ENCODE results near the gene NGEF. TPM values are rescaled to one million over a fixed set of nuclear protein-coding genes. Genes with fewer than 3 reads are reported as not detected.
"Not testable (repeated sequence)": the region's sequence is repeated elsewhere in the genome, so short reads cannot be mapped to it uniquely, and the experiment has no call there.

The NGEF gene
- polyA plus RNA-seq, 12 donors, result 0.81 to 7.1 (median 1.6) TPM; not detected in 2

DNA sequence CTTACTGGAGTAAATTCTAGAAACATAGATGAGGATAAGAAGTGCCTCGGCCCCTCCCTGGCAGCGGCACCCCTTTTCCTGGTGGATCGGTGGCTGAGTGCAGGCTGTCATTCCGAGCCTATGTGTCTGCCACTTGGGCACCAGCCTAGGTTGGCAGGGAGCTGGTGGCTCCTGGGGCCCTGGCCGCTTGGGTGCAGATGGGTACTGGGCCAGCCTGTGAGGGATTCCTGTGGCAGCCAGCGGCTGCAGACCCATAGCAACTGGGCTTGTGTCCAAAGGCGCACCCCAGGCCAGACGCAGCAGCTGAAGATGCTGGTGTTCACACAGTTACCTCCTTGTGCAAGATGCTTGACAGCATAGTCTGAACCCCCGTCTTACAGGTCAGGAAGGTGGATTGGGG is 140.2 kb downstream of the NGEF start:
- no peak for DNase-seq

GRCh38 chr2:232871835-232872736 is 141.0 kb downstream of the NGEF start:
- DNase-seq, result no peak

DNA sequence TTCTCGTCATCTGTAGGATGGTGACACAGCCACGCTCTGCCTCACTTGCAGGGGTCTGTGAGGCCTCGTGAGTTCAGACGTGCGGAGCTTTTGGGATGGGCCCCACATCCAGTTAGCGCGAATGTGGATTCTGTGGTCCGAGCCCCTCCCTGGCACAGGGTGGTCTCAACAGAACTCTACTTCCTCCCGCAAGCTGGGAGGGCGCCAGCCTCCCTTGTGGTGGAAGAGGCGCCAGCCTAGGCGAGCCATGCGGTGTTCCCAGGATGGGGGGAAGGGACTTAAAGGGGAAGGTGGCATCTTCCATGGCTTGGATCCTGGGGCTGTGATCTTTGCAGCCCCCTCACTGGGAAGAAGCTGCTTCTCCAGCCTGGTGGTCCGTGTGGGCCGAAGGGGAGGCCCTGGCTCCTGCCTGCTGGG is 141.6 kb downstream of the NGEF start:
- DNase-seq, result no peak

DNA sequence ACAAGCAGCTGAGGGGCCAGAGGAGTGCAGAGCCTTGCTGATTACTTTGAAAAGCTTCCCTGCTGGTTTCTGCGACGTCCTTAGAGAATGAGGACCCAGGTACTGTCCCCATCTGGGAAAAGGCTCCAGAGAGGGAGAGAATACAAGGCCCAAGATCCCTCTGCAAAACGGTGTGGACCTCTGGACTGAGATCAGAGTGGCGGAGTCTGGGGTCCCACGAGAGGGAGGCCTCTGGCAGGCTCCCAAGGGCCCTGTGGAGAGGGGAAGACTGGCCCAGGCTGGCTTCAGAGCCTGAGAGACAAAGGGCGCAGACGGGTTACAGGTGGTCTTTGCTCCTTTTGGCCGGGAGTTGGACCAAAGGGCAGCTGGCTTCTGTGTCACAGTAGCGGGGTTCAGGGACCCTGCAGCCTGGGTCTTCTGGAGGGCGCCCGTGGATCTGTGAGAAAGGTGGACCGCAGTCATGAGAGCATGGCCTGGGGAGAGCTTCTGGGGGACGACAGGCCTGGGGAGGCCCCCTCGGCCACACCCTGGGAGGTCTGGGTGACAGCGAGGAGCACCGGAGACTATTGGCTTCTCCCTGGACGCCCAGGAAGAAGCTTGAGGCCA is 142.2 kb downstream of the NGEF start:
- no peak for DNase-seq

GRCh38 chr2:232870018-232870765 is 142.9 kb downstream of the NGEF start, which contains the start of gene SNORC:
Gene SNORC (plus strand): TSS chr2:232870264. CDS start chr2:232870342, 78 bp downstream.
- no peak for DNase-seq

DNA sequence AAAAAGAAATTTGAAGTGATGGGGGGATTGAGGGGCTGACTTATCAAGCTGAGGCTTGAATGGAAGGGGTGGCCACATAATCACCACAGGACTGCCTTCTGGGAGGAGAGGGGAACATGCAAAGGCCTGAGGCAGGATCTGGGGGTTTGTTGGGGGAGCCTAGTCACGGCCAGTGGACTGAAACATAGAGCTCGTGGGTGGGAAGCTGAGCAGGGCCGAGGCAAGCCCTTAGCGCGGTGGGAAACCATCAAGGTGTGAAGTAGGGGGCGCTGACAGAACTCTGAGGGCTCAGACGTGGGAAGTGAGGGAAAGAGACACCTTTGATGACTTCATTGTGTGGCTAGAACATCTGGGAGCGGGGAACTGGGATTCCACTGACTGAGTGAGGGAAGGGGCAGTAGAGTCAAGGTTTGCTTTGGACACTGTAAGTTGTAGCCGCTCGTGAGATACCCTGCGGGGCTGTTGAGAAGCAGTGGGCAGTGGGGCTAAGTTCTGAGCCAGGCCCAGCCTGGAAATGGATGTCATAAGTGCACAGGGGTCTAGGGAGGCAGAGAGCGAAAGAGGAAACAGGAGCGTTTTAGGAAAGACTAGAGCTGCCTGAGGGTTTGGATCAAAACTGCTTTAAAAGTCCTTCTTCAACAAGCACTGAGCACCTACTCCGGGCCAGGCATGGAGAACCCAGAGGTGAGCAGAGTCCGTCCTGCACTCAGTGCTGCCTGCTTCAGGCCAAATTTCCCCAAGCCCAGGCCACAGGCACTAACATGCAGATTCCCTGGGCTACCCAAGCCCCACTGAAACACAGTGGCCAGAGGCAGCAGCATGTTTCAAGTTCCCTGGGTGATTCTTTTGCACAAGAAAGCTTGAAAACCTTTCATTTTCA is 143.7 kb downstream of the NGEF start:
- DNase-seq, result no peak

GRCh38 chr2:232866104-232866503 is 147.0 kb downstream of the NGEF start:
- DNase-seq, result no peak

DNA sequence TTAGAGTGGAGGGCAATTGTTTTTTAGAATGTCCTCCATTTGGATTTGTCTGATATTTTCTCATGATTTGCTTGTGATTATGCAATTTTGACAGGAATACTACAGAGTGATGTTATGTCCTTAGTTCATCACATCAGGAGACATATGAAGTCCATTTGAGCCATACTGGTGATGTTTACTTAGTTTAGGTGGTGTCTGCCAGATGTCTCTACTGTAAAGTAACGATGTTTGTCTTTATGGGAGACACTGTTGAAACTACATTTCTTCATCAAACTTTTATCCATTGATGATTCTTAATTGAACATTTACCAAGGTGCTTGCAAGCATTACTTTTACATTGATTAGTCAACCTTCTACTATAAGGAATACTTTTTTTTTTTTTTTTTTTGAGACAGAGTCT is 147.9 kb downstream of the NGEF start:
- DNase-seq, result no peak

GRCh38 chr2:232863996-232864395 is 149.1 kb downstream of the NGEF start:
- no peak for DNase-seq

GRCh38 chr2:232861353-232861752 is 151.7 kb downstream of the NGEF start:
- DNase-seq, result no peak

DNA sequence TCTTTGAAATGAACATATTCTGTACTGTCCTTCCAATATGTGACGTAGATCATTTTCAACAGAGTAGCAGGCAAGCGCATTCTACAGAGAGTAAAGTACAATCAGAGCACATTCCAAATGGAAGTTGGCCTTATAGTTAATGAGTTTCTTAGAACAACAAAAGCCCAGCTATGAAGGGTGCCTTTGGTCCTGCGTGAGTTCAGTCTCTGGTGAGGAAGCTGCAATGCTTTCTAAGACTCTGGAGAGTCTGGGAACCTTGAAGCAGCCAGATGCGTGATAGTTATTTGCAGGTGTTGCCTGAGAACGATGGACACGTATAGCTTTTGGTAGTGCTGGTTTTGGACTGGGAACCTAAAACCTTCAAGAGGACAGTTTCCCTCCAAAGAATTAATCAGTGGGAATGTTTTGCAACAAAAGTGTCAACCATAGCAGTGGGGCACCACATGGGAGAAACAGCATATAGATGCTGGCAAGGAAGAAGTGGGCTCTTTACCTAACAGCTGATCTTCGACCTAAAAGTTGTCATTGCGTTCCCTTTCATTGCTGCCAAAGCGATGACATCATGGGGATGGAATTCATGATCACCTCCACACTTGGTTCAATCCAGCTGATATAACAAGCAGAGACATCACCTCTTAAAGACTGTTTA is 152.3 kb downstream of the NGEF start:
- no peak for DNase-seq

GRCh38 chr2:232859385-232859916 is 153.6 kb downstream of the NGEF start:
- DNase-seq, result no peak

- DNase-seq, result no peak
These were observed 155.9 kb downstream of the NGEF start for GRCh38 chr2:232857158-232857563.

DNA sequence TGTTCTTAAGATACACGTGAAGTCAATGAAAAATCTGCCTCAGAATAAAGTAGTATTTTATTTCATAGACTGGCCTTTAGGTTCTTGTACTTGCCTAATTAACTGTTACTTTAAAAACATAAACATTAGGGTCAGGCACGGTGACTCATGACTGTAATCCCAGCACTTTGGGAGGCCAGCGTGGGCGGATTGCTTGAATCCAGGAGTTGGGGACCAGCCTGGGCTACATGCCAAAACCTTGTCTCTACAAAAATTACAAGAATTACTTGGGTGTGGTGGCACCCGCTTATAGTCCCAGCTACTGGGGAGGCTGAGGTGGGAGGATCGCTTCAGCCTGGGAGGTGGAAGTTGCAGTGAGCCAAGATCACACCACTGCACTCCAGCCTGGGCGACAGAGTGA is 159.0 kb downstream of the NGEF start:
- no peak for DNase-seq

DNA sequence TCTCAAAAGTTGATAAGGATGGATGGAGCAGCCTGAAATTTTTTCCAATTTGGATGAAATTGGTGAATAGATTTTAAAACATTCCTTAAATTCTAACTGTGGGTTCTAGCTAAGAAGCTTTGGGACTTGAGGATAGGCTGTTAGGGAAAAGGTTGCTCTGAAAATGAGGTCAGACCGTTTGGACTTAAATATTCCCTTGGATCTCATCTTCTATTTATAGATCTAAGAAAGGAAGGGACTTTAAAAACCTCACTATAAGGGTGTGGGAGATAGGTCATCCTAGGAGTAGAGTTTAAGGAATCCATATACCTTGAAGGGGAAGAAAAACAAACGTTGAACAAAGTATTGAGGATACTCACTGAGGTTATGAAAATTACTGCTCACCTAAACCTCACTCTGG is 160.4 kb downstream of the NGEF start:
- DNase-seq, result no peak

- not testable (repeated sequence) for DNase-seq
These were observed 161.0 kb downstream of the NGEF start for GRCh38 chr2:232852081-232852480.

- no peak for DNase-seq
These were observed 163.0 kb downstream of the NGEF start for GRCh38 chr2:232850039-232850438.

DNA sequence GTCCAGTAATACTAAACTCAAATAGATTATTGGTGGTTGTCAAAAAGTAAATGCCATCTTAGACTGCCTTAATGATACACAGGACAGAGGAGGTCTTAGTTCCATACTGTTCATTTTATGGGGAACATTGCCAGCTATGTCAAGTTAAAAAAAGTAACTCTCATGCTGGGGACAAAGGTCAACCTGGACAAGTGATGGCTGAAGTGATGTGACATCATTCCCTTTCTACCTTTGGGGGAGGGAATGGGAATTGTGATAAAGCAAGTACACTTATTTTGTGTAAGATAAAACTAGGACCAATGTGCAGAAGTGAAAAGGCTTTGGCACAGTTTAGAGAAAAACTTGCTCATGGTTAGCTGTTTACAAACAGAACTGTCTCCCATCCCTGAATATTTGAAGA is 167.0 kb downstream of the NGEF start:
- DNase-seq, result no peak

- DNase-seq, result no peak
These were observed 169.2 kb downstream of the NGEF start for GRCh38 chr2:232843834-232844233.

DNA sequence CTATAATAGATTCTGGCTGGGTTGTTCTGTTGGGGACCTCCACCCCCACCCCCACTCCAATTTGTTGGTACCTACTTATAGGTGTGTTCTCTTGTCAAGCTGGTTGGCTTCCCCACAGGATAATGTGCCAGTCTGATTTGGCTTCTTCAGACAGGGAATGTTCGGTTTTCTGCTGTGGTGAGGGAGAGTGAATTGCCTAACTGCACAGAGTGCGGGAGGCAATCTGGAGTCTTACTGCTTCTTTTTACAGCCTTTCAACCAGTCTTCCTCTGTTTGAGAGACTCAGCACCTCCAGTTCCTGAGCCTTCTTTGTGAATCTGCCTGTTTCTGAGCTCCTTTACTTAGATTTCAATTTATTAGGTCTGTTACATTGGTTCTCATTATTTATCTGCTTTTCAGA is 170.4 kb downstream of the NGEF start:
- no peak for DNase-seq
